Astrocyte (in vitro differentiated cells and primary cell): ENCODE measurements around the gene LOXL4. TPM values are rescaled to one million over a fixed set of nuclear protein-coding genes. Genes with fewer than 3 reads are reported as not detected.

Experiments used
- DNase-seq: peaks from one replicate; pipeline ENCODE4 v3.0.0-alpha.2; 2010; ENCODE audit warnings: low read depth
- FAIRE-seq: peaks from 2 replicates; lab custom pipeline; 2011; peaks lifted over from hg19 to GRCh38; lab: Jason Lieb, UNC
- H2AFZ ChIP-seq: 2 replicates; pipeline ENCODE4 v1.6.0; 2012; ENCODE audit warnings: low read depth, low read length, inconsistent platforms
- H3K27ac ChIP-seq: 2 replicates; pipeline ENCODE4 v1.5.1; 2011; ENCODE audit warnings: low read depth, low read length, inconsistent platforms
- H3K27me3 ChIP-seq: 2 replicates; pipeline ENCODE4 v1.6.0; 2011; ENCODE audit warnings: low read length, inconsistent platforms; ENCODE audit not compliant: insufficient read depth
- H3K36me3 ChIP-seq: 2 replicates; pipeline ENCODE4 v1.5.1; 2011; ENCODE audit warnings: low read length, inconsistent platforms; ENCODE audit not compliant: insufficient read depth
- H3K4me1 ChIP-seq: 2 replicates; pipeline ENCODE4 v1.5.1; 2011; ENCODE audit warnings: low read length, inconsistent platforms; ENCODE audit not compliant: insufficient read depth
- H3K4me2 ChIP-seq: 2 replicates; pipeline ENCODE4 v1.6.0; 2012; ENCODE audit warnings: low read length, inconsistent platforms
- H3K4me3 ChIP-seq: 2 replicates; pipeline ENCODE4 v1.5.1; 2011; ENCODE audit warnings: low read depth, mild to moderate bottlenecking, low read length, inconsistent platforms; ENCODE audit not compliant: insufficient read depth
- H3K79me2 ChIP-seq: 2 replicates; pipeline ENCODE4 v1.6.0; 2012; ENCODE audit warnings: mild to moderate bottlenecking, low read length, inconsistent platforms; ENCODE audit not compliant: insufficient read depth
- H3K9ac ChIP-seq: 2 replicates; pipeline ENCODE4 v1.6.0; 2012; ENCODE audit warnings: mild to moderate bottlenecking, low read length, inconsistent platforms
- H3K9me3 ChIP-seq: 2 replicates; pipeline ENCODE4 v1.5.1; 2012; ENCODE audit warnings: low read depth, mild to moderate bottlenecking, low read length, inconsistent platforms; ENCODE audit not compliant: insufficient read depth
- H4K20me1 ChIP-seq: 2 replicates; pipeline ENCODE4 v1.6.0; 2012; ENCODE audit warnings: low read length, inconsistent platforms; ENCODE audit not compliant: insufficient read depth
- H3K27ac Mint-ChIP-seq: one replicate; pipeline ENCODE4 v1.8.0; 2021; ENCODE audit warnings: mild to moderate bottlenecking, mixed read lengths; ENCODE audit not compliant: unreplicated experiment
- H3K27me3 Mint-ChIP-seq: one replicate; pipeline ENCODE4 v1.8.0; 2021; ENCODE audit warnings: low read depth, mixed read lengths; ENCODE audit not compliant: unreplicated experiment
- H3K36me3 Mint-ChIP-seq: one replicate; pipeline ENCODE4 v1.8.0; 2021; ENCODE audit warnings: low read depth, mixed read lengths; ENCODE audit not compliant: unreplicated experiment
- H3K4me1 Mint-ChIP-seq: one replicate; pipeline ENCODE4 v1.8.0; 2021; ENCODE audit warnings: low read depth, mixed read lengths; ENCODE audit not compliant: unreplicated experiment
- H3K4me3 Mint-ChIP-seq: one replicate; pipeline ENCODE4 v1.8.0; 2021; ENCODE audit warnings: mild to moderate bottlenecking, moderate library complexity, mixed read lengths; ENCODE audit not compliant: unreplicated experiment
- H3K9me3 Mint-ChIP-seq: one replicate; pipeline ENCODE4 v1.8.0; 2021; ENCODE audit warnings: mild to moderate bottlenecking, mixed read lengths; ENCODE audit not compliant: unreplicated experiment
- CTCF ChIP-seq: IDR thresholded peaks from 2 replicates; pipeline ENCODE4 v1.5.1; 2011; ENCODE audit warnings: low read depth, mild to moderate bottlenecking, inconsistent platforms, low read length, moderate library complexity; ENCODE audit not compliant: insufficient read depth
- EZH2 ChIP-seq: IDR thresholded peaks from 2 replicates; pipeline ENCODE4 v1.6.1; 2012; ENCODE audit warnings: mild to moderate bottlenecking, low read length, inconsistent platforms; ENCODE audit not compliant: insufficient read depth
- total RNA-seq: library from RNA; stranded (reverse); gene quantifications from 2 replicates; pipeline ENCODE4 v1.2.1, GENCODE V29; 2021

LOXL4 gene
- total RNA-seq, 1 donor from 2014 or later = 26.6 TPM

- DNase-seq (peak; percentile 45), FAIRE-seq (no peak)
- Histone ChIP-seq H3K9ac (no peak overlapping the region), H3K27me3 (peaks cover 7% of the 10 kb centered on the region), H3K27ac (no peak overlapping the region), H2AFZ (peak overlapping the region; percentile 2), H3K9me3 (no peaks in the 10 kb centered on the region), H3K4me3 (no peak overlapping the region), H3K4me2 (no peak overlapping the region), H3K36me3 (no peaks in the 10 kb centered on the region), H4K20me1 (no peaks in the 10 kb centered on the region), H3K79me2 (no peaks in the 10 kb centered on the region), H3K4me1 (peaks cover 8% of the 10 kb centered on the region)
- TF ChIP-seq CTCF = no peak
- TF ChIP-seq EZH2 = no peak
- Mint-ChIP-seq H3K9me3 (no peaks in the 10 kb centered on the region), H3K27me3 (peaks cover 16% of the 10 kb centered on the region), H3K36me3 (no peaks in the 10 kb centered on the region), H3K27ac (no peak overlapping the region), H3K4me1 (peaks cover 13% of the 10 kb centered on the region), H3K4me3 (no peak overlapping the region)
These were observed 40.0 kb upstream of the LOXL4 start for GRCh38 chr10:98307916-98308541.

- TF ChIP-seq CTCF (no peak), EZH2 (no peak)
- Mint-ChIP-seq H3K36me3 (no peaks in the 10 kb centered on the region), H3K27ac (no peak overlapping the region), H3K4me1 (peaks cover 6% of the 10 kb centered on the region), H3K4me3 (no peak overlapping the region), H3K9me3 (no peaks in the 10 kb centered on the region), H3K27me3 (peaks cover 15% of the 10 kb centered on the region)
- H3K4me2 ChIP-seq = no peak overlapping the region
- FAIRE-seq (no peak), DNase-seq (no peak)
- peaks cover 15% of the 10 kb centered on the region for H3K27me3 ChIP-seq
- H2AFZ ChIP-seq = no peak overlapping the region
- no peak overlapping the region for H3K4me3 ChIP-seq
- H3K36me3 ChIP-seq = no peaks in the 10 kb centered on the region
- H3K9me3 ChIP-seq = no peaks in the 10 kb centered on the region
- H3K27ac ChIP-seq = no peak overlapping the region
- H4K20me1 ChIP-seq = no peaks in the 10 kb centered on the region
- no peak overlapping the region for H3K9ac ChIP-seq
- H3K4me1 ChIP-seq = peaks cover 8% of the 10 kb centered on the region
- no peaks in the 10 kb centered on the region for H3K79me2 ChIP-seq
These were observed 38.5 kb upstream of the LOXL4 start for GRCh38 chr10:98306501-98306900.

- no peaks in the 10 kb centered on the region for H3K9me3 Mint-ChIP-seq
- no peaks in the 10 kb centered on the region for H3K4me1 Mint-ChIP-seq
- Histone ChIP-seq H4K20me1 (no peaks in the 10 kb centered on the region), H3K36me3 (no peaks in the 10 kb centered on the region), H3K4me3 (no peak overlapping the region), H3K79me2 (no peaks in the 10 kb centered on the region), H2AFZ (no peak overlapping the region), H3K27me3 (peaks cover 22% of the 10 kb centered on the region), H3K9me3 (no peaks in the 10 kb centered on the region), H3K27ac (no peak overlapping the region), H3K9ac (no peak overlapping the region), H3K4me2 (no peak overlapping the region), H3K4me1 (no peaks in the 10 kb centered on the region)
- peaks cover 19% of the 10 kb centered on the region for H3K27me3 Mint-ChIP-seq
- FAIRE-seq = no peak
- H3K27ac Mint-ChIP-seq = no peak overlapping the region
- TF ChIP-seq EZH2 (no peak), CTCF (no peak)
- no peaks in the 10 kb centered on the region for H3K36me3 Mint-ChIP-seq
- DNase-seq = no peak
- H3K4me3 Mint-ChIP-seq = no peak overlapping the region
These were observed 35.6 kb upstream of the LOXL4 start for GRCh38 chr10:98303569-98303968.
